NT2/D1 (cell line): Measurements from ENCODE around the gene MBNL1.
"Not testable (repeated sequence)": the region's sequence is repeated elsewhere in the genome, so short reads cannot be mapped to it uniquely, and the experiment has no call there.

Experiments used
- DNase-seq: peaks from one replicate; pipeline ENCODE4 v3.0.0-alpha.2; 2011; ENCODE audit warnings: low read depth, low spot score
- H3K27me3 ChIP-seq: 2 replicates; pipeline ENCODE4 v1.6.0; 2011; ENCODE audit warnings: mild to moderate bottlenecking; ENCODE audit not compliant: insufficient read length, insufficient read depth
- H3K36me3 ChIP-seq: 2 replicates; pipeline ENCODE4 v1.6.1; 2011; ENCODE audit warnings: mild to moderate bottlenecking, low read length, mixed read lengths; ENCODE audit not compliant: insufficient read depth, insufficient read length
- H3K4me1 ChIP-seq: 2 replicates; pipeline ENCODE4 v1.5.1; 2011; ENCODE audit not compliant: insufficient read depth, insufficient read length
- H3K4me3 ChIP-seq: 2 replicates; pipeline ENCODE4 v1.5.1; 2011; ENCODE audit warnings: low read depth; ENCODE audit not compliant: insufficient read length
- H3K9ac ChIP-seq: 2 replicates; pipeline ENCODE4 v1.6.0; 2011; ENCODE audit warnings: low read depth; ENCODE audit not compliant: insufficient read length
- H3K9me3 ChIP-seq: 2 replicates; pipeline ENCODE4 v1.5.1; 2011; ENCODE audit warnings: mild to moderate bottlenecking, low read length; ENCODE audit not compliant: insufficient read depth
- SUZ12 ChIP-seq: IDR thresholded peaks from 2 replicates; pipeline ENCODE4 v1.6.1; 2011; ENCODE audit not compliant: insufficient read length, insufficient read depth; ENCODE audit errors: extremely low read depth
- YY1 ChIP-seq: IDR thresholded peaks from 2 replicates; pipeline ENCODE4 v1.6.1; 2011; ENCODE audit not compliant: insufficient read length, insufficient read depth
- ZNF274 ChIP-seq: IDR thresholded peaks from 2 replicates; pipeline ENCODE4 v1.6.1; 2011; ENCODE audit warnings: mild to moderate bottlenecking, low read depth, low read length

The MBNL1 gene

GRCh38 chr3:152436707-152437590 lies 168.2 kb downstream of the MBNL1 start:
- no peaks in the 10 kb centered on the region for H3K36me3 ChIP-seq

GRCh38 chr3:152438181-152438580 lies 169.5 kb downstream of the MBNL1 start:
- no peaks in the 10 kb centered on the region for H3K9me3 ChIP-seq
- no peak overlapping the region for H3K9ac ChIP-seq
- H3K36me3 ChIP-seq: no peaks in the 10 kb centered on the region
- no peak for DNase-seq
- no peaks in the 10 kb centered on the region for H3K27me3 ChIP-seq
- H3K4me3 ChIP-seq: no peak overlapping the region
- TF ChIP-seq SUZ12: no peak
- no peak for TF ChIP-seq YY1
- TF ChIP-seq ZNF274: no peak
- no peaks in the 10 kb centered on the region for H3K4me1 ChIP-seq

More at GRCh38 chr3:152436707-152437590, 168.2 kb downstream of the MBNL1 start:
- Histone ChIP-seq H3K27me3 (no peaks in the 10 kb centered on the region), H3K9me3 (no peaks in the 10 kb centered on the region), H3K9ac (no peak overlapping the region), H3K4me1 (no peaks in the 10 kb centered on the region), H3K4me3 (no peak overlapping the region)
- no peak for DNase-seq
- TF ChIP-seq YY1 (no peak), SUZ12 (no peak), ZNF274 (no peak)

GRCh38 chr3:152438706-152439105 lies 170.0 kb downstream of the MBNL1 start:
- no peaks in the 10 kb centered on the region for H3K9me3 ChIP-seq
- H3K9ac ChIP-seq: no peak overlapping the region
- no peaks in the 10 kb centered on the region for H3K4me1 ChIP-seq
- H3K36me3 ChIP-seq: no peaks in the 10 kb centered on the region
- H3K27me3 ChIP-seq: no peaks in the 10 kb centered on the region
- no peak for DNase-seq
- TF ChIP-seq ZNF274 (no peak), YY1 (no peak), SUZ12 (no peak)
- no peak overlapping the region for H3K4me3 ChIP-seq

- H3K27me3 ChIP-seq, H3K36me3 ChIP-seq, H3K4me1 ChIP-seq, H3K4me3 ChIP-seq, H3K9ac ChIP-seq, H3K9me3 ChIP-seq, DNase-seq: not testable (repeated sequence)
Observed at GRCh38 chr3:152440243-152440642, 171.5 kb downstream of the MBNL1 start.

- no peak overlapping the region for H3K4me3 ChIP-seq
- H3K4me1 ChIP-seq: no peaks in the 10 kb centered on the region
- H3K27me3 ChIP-seq: no peaks in the 10 kb centered on the region
- TF ChIP-seq YY1: no peak
- TF ChIP-seq ZNF274: no peak
- TF ChIP-seq SUZ12: no peak
- DNase-seq: no peak
- no peaks in the 10 kb centered on the region for H3K9me3 ChIP-seq
- peaks cover 4% of the 10 kb centered on the region for H3K36me3 ChIP-seq
- H3K9ac ChIP-seq: no peak overlapping the region
Observed at GRCh38 chr3:152443212-152444023, 174.7 kb downstream of the MBNL1 start.

GRCh38 chr3:152444029-152444641 lies 175.4 kb downstream of the MBNL1 start:
- Histone ChIP-seq H3K4me3 (no peak overlapping the region), H3K4me1 (no peaks in the 10 kb centered on the region), H3K9me3 (no peaks in the 10 kb centered on the region), H3K36me3 (peaks cover 4% of the 10 kb centered on the region), H3K9ac (no peak overlapping the region), H3K27me3 (no peaks in the 10 kb centered on the region)
- DNase-seq: no peak
- TF ChIP-seq YY1 (no peak), SUZ12 (no peak), ZNF274 (no peak)

GRCh38 chr3:152445212-152445611 lies 176.5 kb downstream of the MBNL1 start:
- Histone ChIP-seq H3K4me1 (no peaks in the 10 kb centered on the region), H3K27me3 (no peaks in the 10 kb centered on the region), H3K4me3 (no peak overlapping the region), H3K9ac (no peak overlapping the region), H3K9me3 (no peaks in the 10 kb centered on the region), H3K36me3 (peaks cover 4% of the 10 kb centered on the region)
- no peak for DNase-seq
- no peak for TF ChIP-seq SUZ12
- TF ChIP-seq YY1: no peak
- TF ChIP-seq ZNF274: no peak
